Ovary (tissue), 3 donors: ENCODE results near the gene ARHGAP22.

Experiments used
- CTCF ChIP-seq, 3 donors: fragments of 450-650 bp in 2 of 3; fragments of 200-600 bp in 1 of 3; IDR thresholded peaks; one replicate each; pipeline versions ENCODE4 v1.5.1 to v1.8.0; 2016 to 2022; ENCODE audit warnings: antibody characterized with exemption in 3 of 3, mild to moderate bottlenecking in 1 of 3
- EP300 ChIP-seq: sonication (generic); formaldehyde crosslinking; IDR thresholded peaks from one replicate; pipeline ENCODE4 v1.6.1; 2017; ENCODE audit warnings: antibody characterized with exemption
- donor health status: DM: no; HTN: no; CAD: no.

- TF ChIP-seq CTCF (IDR thresholded peaks at IDR 0.05): no peak
- no peak for TF ChIP-seq EP300
Observed at GRCh38 chr10:48416584-48417232, 188.2 kb downstream of the ARHGAP22 start.
